CD4-positive, alpha-beta T cell treated with Interleukin-21 for 1 hour (primary cell): ENCODE results near the gene SENP1.

Experiments used
- DNase-seq: peaks from one replicate; pipeline ENCODE4 v3.0.0-alpha.2; 2020

SENP1 gene

DNA sequence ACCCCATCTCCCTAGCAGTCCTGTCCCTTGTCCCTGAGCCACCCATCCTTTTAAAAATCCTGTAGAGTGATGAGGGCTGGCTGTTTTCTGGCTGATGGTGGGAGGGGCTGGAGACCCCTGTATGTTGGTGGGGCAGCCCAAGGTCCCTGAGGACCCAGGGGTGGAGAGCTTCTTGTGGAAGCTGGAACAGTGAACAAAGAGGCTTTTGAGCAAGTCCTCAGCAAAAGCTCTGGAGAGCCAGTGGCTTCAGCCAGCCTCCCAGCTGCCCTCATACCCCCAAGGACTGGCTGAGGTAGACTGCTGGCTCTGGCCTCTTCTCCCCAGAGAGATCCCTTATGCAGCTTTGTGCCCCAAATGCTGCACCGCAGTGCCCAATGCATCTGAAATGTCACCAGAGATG, 72.4 kb downstream of the SENP1 start:
- DNase-seq = no peak

- no peak for DNase-seq
These were observed 73.3 kb downstream of the SENP1 start for GRCh38 chr12:48032597-48032996.

GRCh38 chr12:48031135-48031960, 74.5 kb downstream of the SENP1 start:
- DNase-seq = no peak

GRCh38 chr12:48030173-48030650, 75.7 kb downstream of the SENP1 start:
- no peak for DNase-seq

DNA sequence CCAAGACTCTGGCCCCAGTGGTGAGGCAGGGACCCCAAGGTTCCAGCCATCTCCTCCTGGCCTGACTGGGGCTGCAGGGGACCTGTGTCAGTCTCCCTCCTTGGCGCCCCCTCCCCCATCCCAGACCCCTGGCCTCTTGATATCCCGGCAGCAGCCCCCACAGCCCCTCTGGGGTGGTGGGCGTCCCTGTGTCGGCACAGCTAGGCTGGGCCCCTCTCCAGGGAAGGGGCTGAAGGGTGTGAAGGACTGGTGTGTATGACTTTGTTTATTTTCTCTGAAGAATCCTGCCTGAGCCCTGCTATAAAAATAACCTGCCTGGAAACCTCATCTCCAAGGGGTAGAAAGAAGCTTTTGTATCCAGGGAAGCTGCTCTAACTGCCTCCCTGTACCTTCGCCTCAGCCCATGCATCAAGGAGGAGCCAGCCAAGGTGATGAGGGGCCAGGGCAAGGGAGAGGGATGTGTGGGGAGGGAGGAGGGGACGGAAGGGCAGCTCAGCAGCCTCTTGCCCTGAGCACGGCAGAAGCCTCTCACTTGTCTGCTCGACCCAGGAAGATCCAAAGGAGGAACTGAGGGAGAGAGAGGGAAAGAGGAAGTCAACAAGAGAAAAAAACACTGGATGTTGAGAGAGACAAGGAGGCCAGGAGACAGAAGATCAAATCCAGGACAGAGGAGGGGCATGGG, 76.2 kb downstream of the SENP1 start:
- DNase-seq = no peak

GRCh38 chr12:48028541-48029431, 77.1 kb downstream of the SENP1 start:
- no peak for DNase-seq

DNA sequence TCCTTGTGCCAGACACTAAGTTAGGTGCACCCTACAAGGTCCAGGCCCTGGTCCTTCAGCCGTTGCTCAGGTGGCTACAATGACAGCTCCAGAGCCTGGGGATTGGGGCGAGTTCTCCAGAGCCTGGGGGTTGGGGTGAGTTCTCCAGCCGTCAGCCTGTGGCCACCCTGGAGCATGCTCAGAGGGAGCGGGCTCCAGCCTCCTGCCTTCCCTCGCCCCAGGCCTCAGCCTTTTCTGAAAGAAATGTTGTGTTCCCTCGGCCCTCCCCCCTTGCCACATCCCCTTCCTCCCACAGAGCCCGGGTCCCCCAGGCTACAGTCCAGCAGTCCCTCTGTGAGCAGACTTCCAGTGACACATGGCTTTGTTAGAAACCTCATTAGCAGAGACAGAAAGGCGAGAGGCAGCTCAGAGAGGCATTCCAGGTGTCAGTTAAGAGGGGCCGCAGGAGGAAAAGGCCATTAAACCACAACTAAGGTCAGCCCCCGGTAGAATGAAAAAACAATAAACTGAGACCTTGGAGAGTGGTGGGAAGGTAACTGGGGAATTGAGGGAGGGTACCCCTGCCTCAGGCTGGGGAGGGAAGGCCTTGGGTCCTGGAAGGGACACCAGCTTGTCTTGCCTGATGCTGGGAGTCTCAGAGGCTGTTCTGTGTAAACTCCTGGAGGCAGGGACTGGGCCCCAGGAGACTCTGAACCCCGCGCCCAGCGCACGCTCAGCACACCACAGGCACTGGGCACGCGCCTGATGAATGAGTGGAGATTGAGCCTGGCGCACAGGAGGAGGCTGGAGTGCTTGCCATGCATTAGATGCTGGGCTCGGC, 78.5 kb downstream of the SENP1 start:
- no peak for DNase-seq

DNA sequence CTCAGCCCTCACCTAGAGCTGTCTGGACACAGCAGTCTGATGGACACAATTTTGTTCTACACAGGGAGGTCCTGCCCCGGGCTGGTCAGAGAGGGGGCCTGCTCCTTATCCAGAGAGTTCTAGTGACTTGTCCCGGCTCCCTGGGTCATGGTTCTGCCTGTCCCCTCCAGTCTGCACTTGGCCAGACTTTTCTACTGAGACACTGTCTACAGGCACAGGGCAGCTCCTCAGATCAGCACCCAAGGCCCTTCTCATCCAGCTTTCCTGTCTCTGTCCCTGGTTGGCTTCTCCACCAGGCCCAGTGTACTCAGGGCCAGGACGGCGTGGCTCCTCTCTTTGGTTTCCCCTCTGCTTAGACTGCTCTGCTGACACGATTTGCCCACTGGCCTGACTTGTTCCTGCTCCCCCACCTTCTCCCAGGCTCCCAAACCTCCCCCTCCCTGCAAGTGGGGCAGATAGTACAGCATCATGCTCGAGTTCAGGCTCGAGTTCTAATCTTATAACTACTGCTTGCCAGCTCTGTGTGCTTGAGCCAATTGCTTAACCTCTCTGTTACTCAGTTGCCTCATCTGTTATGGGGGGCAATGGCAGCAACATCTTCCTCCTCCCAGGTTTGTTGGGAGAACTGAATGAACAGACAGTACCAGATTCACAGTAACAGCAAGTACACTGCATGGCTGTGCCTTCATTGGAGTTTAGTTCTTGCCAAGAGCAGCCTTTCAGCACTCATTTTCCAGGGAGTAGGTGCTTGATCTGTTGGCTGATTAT, 79.6 kb downstream of the SENP1 start:
- DNase-seq = no peak

DNA sequence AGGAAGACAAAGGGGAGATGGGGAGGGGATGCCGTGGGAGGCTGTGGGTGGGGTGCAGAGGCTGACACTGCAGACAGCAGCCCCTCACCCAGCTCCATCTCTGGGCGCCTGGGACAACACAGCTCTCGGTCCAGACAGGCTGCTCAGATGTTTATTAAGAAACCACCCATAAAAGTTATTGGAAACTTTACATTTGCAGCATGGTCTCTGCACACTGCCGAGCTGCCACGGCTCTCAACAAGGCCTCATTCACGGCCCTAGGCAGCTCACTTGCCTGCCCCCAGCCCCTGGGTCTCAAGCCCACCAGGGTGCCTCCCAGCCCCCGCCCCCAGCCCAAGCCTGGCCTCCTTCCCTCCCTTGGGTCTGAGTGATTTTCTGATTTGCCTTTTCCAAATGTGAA, 80.6 kb downstream of the SENP1 start:
- no peak for DNase-seq

DNA sequence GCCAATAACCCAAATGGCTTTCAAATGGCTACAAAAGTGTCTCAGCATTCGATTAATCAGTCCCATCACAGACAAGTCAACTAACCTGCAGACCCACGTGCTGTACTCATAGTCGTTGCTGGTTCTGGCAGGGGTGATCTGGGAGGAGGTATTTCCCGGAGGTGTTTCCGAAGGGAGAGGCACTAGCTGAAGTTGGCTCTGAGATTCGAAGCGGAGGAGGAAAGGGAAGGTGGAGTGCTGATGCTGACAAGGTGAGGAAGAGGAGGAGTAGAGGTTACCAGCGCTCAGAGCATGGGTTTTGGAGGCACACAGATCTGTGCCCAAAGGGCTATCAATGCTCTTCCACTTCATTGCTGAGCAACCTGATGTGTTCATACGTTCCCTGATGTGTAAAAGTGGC, 81.1 kb downstream of the SENP1 start:
- no peak for DNase-seq

DNA sequence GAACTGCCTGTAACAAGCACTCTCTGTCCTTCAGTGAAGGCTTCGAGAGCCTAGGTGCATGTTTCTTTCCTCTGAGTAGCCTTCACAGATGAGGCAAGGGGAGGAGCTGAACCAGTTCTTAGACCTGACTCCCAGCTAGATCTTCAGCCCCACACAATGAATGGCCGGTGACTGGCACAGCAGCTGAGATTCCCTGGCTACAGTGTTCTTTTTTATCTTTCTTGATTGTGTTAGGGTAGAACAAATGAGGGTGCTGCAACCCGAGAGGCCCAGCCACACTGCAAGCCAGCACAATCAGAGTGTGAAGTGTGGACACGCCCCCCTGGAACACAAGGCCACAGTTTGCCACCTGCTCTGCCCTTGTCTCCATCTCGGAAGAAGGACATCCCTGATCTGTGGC, 82.5 kb downstream of the SENP1 start:
- no peak for DNase-seq

DNA sequence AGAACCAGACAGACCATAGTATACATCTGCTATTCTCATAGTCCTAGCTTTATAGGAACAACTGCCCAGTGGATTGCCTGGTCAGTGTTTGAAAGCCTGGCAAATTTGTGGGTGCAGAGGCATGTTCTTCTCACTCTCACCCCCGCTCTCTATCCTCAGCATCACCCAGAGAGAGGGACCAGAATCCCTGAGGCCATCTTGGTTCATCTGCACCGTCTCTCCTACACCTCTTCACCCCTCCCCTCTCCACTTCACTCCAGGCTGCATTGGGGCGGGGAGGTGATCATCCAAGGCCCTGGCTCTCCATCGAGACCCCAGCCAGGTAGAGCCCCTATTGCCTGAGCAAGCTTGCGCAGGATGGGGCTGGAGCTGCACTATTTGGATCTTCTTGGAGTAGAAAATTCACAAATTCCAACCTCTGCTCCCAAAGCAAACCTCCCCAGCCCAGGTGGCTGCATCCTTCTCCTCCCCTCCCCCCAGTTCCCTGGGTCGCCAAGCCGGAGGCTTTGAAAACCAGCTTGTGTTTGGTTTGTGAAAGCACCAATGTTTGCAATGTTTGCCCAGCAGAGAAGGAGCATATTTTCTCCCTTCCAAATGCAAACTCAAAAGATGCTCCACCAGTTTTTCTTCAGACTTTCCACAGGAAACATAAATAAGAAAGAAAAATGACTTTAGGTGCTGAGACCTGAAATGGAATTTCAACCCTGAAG, 83.0 kb downstream of the SENP1 start:
- no peak for DNase-seq

GRCh38 chr12:48022180-48022521, 83.7 kb downstream of the SENP1 start:
- no peak for DNase-seq

DNA sequence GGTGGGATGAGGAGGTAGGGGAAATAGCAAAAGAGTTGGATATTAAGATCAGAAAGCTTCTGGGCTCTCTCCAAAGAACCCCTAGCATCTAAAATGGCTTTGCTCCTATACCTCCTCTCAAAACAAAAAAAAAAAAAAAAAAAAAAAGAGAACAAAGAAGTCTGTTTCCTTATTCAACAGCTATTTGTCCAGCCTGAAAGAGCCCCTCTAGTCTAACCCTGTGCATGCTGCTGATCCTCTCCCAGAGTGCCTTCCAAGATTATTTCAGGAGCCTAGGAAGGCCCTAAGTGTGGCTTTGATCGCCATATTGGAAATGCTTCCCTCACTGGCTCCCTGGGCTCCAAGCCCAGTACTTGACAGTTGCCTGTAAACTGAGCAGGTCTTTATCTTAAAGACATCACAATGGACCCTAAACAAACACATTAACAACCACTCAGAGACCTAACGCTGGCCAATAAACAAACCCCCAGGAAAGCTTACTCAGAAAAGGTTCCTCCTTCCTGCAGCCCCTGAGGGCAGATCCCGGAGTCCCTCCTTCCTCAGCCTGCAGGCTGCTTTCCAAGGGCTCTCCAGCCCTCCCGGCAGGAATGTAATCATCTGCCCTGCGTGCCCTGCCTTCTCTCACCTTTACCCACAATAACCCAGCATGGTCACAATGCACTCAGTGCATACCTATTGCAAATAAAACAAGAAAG, 84.2 kb downstream of the SENP1 start:
- no peak for DNase-seq

GRCh38 chr12:48019639-48020265, 86.1 kb downstream of the SENP1 start:
- DNase-seq = no peak

DNA sequence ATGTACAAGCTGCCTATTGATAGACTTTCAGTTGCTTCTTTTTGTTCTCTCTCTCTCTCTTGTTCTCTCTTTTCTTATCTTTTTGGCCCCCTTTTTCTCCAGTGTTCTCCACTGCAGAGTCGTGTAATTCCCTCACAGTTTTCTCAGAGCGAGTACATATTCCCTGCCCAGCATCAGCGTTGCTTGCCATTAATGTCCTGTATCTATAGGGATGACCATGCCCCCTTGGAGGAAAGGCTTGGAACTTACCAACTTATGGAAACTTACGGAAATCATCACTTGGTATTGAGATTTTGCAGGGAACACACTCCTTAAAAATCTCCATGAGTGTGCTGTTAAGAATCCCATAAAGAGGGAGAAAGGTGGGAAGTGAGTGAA, 87.3 kb downstream of the SENP1 start:
- DNase-seq = no peak

DNA sequence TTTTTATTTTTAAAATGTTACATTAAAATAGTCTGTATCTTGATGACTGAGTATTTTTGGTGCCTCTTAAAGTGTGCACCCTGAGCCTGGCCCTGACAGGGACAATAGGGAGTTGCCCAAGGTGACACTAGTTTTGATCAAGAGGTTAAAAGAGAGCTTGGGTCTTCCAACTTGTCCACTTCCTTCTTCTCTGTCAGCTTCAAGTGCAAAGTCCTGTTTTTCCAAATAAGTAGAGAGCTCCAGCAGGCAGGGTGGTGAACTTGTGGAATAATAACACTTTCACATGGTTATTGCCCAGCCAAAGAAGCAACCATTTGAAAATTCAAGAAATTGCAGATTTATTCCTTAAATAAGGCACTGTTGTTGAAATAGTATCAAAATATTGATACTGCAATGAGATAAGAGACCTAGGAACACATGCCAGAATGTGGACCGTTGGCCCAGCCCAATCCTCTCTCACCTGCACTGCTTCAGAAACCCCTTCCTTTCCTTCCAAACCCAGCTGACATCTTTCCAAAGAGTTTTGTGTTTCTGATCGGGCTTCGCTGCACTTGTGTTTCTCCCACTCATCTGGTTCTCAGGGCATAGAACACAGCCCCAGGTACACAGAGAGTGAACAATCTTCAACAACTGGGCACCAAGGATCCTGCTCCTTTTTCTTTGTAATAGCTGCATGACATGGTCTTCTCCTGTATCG, 87.8 kb downstream of the SENP1 start:
- no peak for DNase-seq

DNA sequence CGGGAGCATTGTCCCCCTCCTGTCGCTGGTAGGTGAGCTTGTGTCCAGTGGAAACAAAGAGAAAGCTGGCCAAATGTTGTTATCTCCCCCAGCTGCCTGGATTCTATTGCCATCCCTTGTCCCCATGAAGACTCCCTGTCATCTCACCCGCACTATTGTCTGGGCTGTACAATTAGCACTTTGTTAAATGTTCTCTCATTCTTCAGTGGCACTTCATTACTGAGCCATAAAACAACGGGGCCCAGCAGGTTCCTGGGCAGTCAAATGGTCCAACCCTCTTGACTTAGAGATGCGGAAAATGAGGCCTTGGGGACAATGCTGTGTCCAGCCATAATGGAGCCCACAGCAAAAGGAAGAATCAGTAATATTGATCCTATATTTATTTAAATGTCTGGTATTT, 88.4 kb downstream of the SENP1 start:
- DNase-seq = no peak

DNA sequence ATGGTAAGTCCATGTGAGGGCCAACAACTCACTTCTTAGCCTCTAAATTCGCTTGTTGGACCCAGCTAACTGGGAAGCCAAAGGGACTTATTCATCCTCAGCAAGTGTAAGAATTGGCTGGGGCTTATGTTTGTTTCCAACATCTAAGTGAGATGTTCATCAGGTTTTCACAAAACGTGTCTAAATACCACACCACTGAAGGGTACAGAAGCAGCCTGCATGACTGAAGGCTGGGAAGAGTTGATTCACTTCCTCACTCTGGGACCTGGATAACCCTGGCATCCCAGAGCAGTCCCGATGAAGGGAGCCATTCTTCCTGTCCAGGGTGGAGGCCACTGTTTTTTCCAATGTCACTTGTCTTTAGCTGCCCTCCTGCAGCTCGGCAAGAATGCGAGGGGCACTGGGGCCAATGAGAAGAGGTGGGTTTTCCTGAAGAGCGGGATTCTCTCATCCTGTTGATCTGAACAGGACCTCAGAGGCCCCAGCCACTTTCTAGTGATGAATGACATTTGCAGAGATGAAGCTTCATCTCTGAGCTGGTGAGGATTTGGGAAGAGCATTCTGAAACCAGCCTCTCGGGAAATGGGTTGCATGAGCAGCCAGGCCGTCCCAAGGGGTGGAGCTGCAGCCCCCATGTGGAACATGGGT, 89.4 kb downstream of the SENP1 start:
- DNase-seq = no peak
